Measurements from ENCODE around the gene BRMS1L.
"Not testable (repeated sequence)": the region's sequence is repeated elsewhere in the genome, so short reads cannot be mapped to it uniquely, and the experiment has no call there.

The BRMS1L gene

GRCh38 chr14:35826218-35826951, at the start of gene BRMS1L:
Gene BRMS1L, plus strand, starts transcription at chr14:35826338. Its CDS starts 179 bp downstream, at chr14:35826517.
- peak; percentile 97 for DNase-seq
- in situ Hi-C loops (cut with HindIII; ENCODE audit: low pct_ligation_motif_present, low pct_unique_long_range_greater_than_20kb, low sequenced_read_pairs) = no loop called here

- no peak for DNase-seq
- in situ Hi-C loops (cut with HindIII; ENCODE audit: low pct_ligation_motif_present, low pct_unique_long_range_greater_than_20kb, low sequenced_read_pairs) = no loop called here
These were observed 49.3 kb upstream of the BRMS1L start for GRCh38 chr14:35776823-35777222.

- in situ Hi-C loops (cut with HindIII; ENCODE audit: low pct_ligation_motif_present, low pct_unique_long_range_greater_than_20kb, low sequenced_read_pairs); DNase-seq: not testable (repeated sequence)
These were observed 48.6 kb upstream of the BRMS1L start for GRCh38 chr14:35777550-35777949.

- DNase-seq = no peak
- in situ Hi-C loops (cut with HindIII; ENCODE audit: low pct_ligation_motif_present, low pct_unique_long_range_greater_than_20kb, low sequenced_read_pairs) = no loop called here
These were observed 46.8 kb upstream of the BRMS1L start for GRCh38 chr14:35779368-35779767.

- no peak for DNase-seq
- in situ Hi-C loops (cut with HindIII; ENCODE audit: low pct_ligation_motif_present, low pct_unique_long_range_greater_than_20kb, low sequenced_read_pairs) = no loop called here
These were observed 42.4 kb upstream of the BRMS1L start for GRCh38 chr14:35783699-35784098.

- in situ Hi-C loops (cut with HindIII; ENCODE audit: low pct_ligation_motif_present, low pct_unique_long_range_greater_than_20kb, low sequenced_read_pairs) = no loop called here
- DNase-seq = no peak
These were observed 39.3 kb upstream of the BRMS1L start for GRCh38 chr14:35786856-35787255.

- peak; percentile 20 for DNase-seq
- in situ Hi-C loops (cut with HindIII; ENCODE audit: low pct_ligation_motif_present, low pct_unique_long_range_greater_than_20kb, low sequenced_read_pairs) = no loop called here
These were observed 36.5 kb upstream of the BRMS1L start for GRCh38 chr14:35789651-35790050.

- in situ Hi-C loops (cut with HindIII; ENCODE audit: low pct_ligation_motif_present, low pct_unique_long_range_greater_than_20kb, low sequenced_read_pairs) = no loop called here
- DNase-seq = no peak
These were observed 28.3 kb upstream of the BRMS1L start for GRCh38 chr14:35797796-35798195.

GRCh38 chr14:35806006-35806907, 19.9 kb upstream of the BRMS1L start:
- no peak for DNase-seq
- in situ Hi-C loops (cut with HindIII; ENCODE audit: low pct_ligation_motif_present, low pct_unique_long_range_greater_than_20kb, low sequenced_read_pairs) = no loop called here

- in situ Hi-C loops (cut with HindIII; ENCODE audit: low pct_ligation_motif_present, low pct_unique_long_range_greater_than_20kb, low sequenced_read_pairs) = no loop called here
- DNase-seq = no peak
These were observed 18.8 kb upstream of the BRMS1L start for GRCh38 chr14:35807131-35807961.

GRCh38 chr14:35808076-35808637, 18.0 kb upstream of the BRMS1L start:
- in situ Hi-C loops (cut with HindIII; ENCODE audit: low pct_ligation_motif_present, low pct_unique_long_range_greater_than_20kb, low sequenced_read_pairs) = no loop called here
- peak; percentile 27 for DNase-seq

- in situ Hi-C loops (cut with HindIII; ENCODE audit: low pct_ligation_motif_present, low pct_unique_long_range_greater_than_20kb, low sequenced_read_pairs) = not testable (repeated sequence)
- peak; percentile 96 for DNase-seq
These were observed 17.2 kb upstream of the BRMS1L start, which contains the start of gene RALGAPA1 for GRCh38 chr14:35808638-35809563. Gene RALGAPA1, minus strand, starts transcription at chr14:35809295. Its CDS starts 460 bp downstream, at chr14:35808835.

GRCh38 chr14:35809597-35809996, 16.5 kb upstream of the BRMS1L start:
- DNase-seq = no peak
- in situ Hi-C loops (cut with HindIII; ENCODE audit: low pct_ligation_motif_present, low pct_unique_long_range_greater_than_20kb, low sequenced_read_pairs) = no loop called here

- in situ Hi-C loops (cut with HindIII; ENCODE audit: low pct_ligation_motif_present, low pct_unique_long_range_greater_than_20kb, low sequenced_read_pairs) = no loop called here
- DNase-seq = no peak
These were observed 15.2 kb upstream of the BRMS1L start for GRCh38 chr14:35810963-35811362.

- DNase-seq = peak; percentile 65
- in situ Hi-C loops (cut with HindIII; ENCODE audit: low pct_ligation_motif_present, low pct_unique_long_range_greater_than_20kb, low sequenced_read_pairs) = no loop called here
These were observed 11.7 kb upstream of the BRMS1L start for GRCh38 chr14:35814371-35815005.

- peak; percentile 55 for DNase-seq
- in situ Hi-C loops (cut with HindIII; ENCODE audit: low pct_ligation_motif_present, low pct_unique_long_range_greater_than_20kb, low sequenced_read_pairs) = no loop called here
These were observed 7.6 kb upstream of the BRMS1L start for GRCh38 chr14:35818346-35819115.

Measured in ACHN (cell line).